Mucosa of stomach (tissue), 1 donor: ENCODE measurements around the gene CLSTN2.

Source experiments
- H3K27me3 ChIP-seq: one replicate; pipeline ENCODE4 v1.7.0; 2013; ENCODE audit warnings: mild to moderate bottlenecking, low read length; ENCODE audit not compliant: control insufficient read depth, insufficient read depth
- H3K36me3 ChIP-seq: one replicate; pipeline ENCODE4 v1.7.0; 2013; ENCODE audit warnings: low read length; ENCODE audit not compliant: control insufficient read depth, insufficient read depth
- H3K4me1 ChIP-seq: one replicate; pipeline ENCODE4 v1.7.0; 2013; ENCODE audit warnings: mild to moderate bottlenecking, low read length; ENCODE audit not compliant: control insufficient read depth, insufficient read depth
- H3K4me3 ChIP-seq: one replicate; pipeline ENCODE4 v1.7.0; 2013; ENCODE audit warnings: low read length
- H3K9ac ChIP-seq: one replicate; pipeline ENCODE4 v1.7.0; 2013; ENCODE audit warnings: mild to moderate bottlenecking, low read length, moderate library complexity
- H3K9me3 ChIP-seq: one replicate; pipeline ENCODE4 v1.7.0; 2013; ENCODE audit warnings: mild to moderate bottlenecking, low read length, moderate library complexity; ENCODE audit not compliant: control insufficient read depth
- donor health status: Pancreatic carcinoma.

CLSTN2 gene

DNA sequence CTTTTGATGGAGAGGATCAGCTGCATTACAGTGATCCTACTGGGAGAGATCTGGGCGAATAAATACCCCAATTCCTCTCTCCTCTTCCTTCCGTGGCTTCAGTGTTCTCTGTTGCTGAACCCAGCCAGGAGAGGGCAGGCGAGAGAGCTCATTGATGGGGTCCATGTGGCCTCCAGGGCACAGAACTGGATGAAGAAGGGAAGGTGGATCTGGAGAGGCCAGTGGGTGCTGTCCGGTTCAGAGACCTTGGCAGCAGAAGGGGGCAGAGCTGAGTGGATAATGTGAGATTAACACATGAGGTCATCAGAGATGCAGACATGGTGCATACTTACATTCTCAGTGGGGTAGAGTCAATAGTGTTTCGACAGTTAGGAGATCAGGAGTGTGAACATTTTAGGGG lies 193.6 kb downstream of the CLSTN2 start:
- Histone ChIP-seq H3K9ac (no peak overlapping the region), H3K36me3 (no peaks in the 10 kb centered on the region), H3K4me1 (no peaks in the 10 kb centered on the region), H3K4me3 (no peak overlapping the region), H3K27me3 (no peaks in the 10 kb centered on the region), H3K9me3 (no peaks in the 10 kb centered on the region)

GRCh38 chr3:140129768-140130284 lies 194.8 kb downstream of the CLSTN2 start:
- H3K4me3 ChIP-seq: no peak overlapping the region
- no peak overlapping the region for H3K9ac ChIP-seq
- H3K27me3 ChIP-seq: no peaks in the 10 kb centered on the region
- H3K9me3 ChIP-seq: no peaks in the 10 kb centered on the region
- no peaks in the 10 kb centered on the region for H3K36me3 ChIP-seq
- H3K4me1 ChIP-seq: no peaks in the 10 kb centered on the region

DNA sequence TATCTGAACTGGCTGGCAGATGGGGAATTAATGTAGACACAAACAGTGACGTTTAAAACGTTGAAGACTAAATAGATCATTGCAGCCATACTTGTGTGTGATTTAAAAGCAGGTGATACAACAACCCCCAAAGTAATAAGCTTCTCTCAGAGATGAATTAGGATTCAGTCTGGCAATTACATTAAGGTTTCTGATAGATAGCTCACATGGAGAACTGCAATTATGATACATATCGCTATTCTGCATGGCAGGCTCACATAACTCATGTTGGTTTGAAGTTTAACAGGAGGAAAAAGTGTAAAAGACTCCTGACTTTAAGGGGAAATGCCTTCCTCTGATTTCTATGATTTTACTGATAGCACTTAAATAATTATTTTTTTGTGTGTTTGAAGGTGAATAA lies 196.9 kb downstream of the CLSTN2 start:
- Histone ChIP-seq H3K4me1 (no peaks in the 10 kb centered on the region), H3K4me3 (no peak overlapping the region), H3K9ac (no peak overlapping the region), H3K27me3 (no peaks in the 10 kb centered on the region), H3K9me3 (no peaks in the 10 kb centered on the region), H3K36me3 (no peaks in the 10 kb centered on the region)

- no peak overlapping the region for H3K9ac ChIP-seq
Measured at GRCh38 chr3:140134231-140134965, 199.4 kb downstream of the CLSTN2 start.

GRCh38 chr3:140135461-140135860 lies 200.5 kb downstream of the CLSTN2 start:
- H3K4me3 ChIP-seq: no peak overlapping the region
- H3K9ac ChIP-seq: no peak overlapping the region
- no peaks in the 10 kb centered on the region for H3K4me1 ChIP-seq
- no peaks in the 10 kb centered on the region for H3K36me3 ChIP-seq
- no peaks in the 10 kb centered on the region for H3K9me3 ChIP-seq
- no peaks in the 10 kb centered on the region for H3K27me3 ChIP-seq

More at GRCh38 chr3:140134231-140134965, 199.4 kb downstream of the CLSTN2 start:
- Histone ChIP-seq H3K27me3 (no peaks in the 10 kb centered on the region), H3K4me3 (no peak overlapping the region), H3K9me3 (no peaks in the 10 kb centered on the region), H3K4me1 (no peaks in the 10 kb centered on the region), H3K36me3 (no peaks in the 10 kb centered on the region)

- Histone ChIP-seq H3K36me3 (no peaks in the 10 kb centered on the region), H3K4me1 (no peaks in the 10 kb centered on the region), H3K9ac (no peak overlapping the region), H3K27me3 (no peaks in the 10 kb centered on the region), H3K9me3 (no peaks in the 10 kb centered on the region), H3K4me3 (no peak overlapping the region)
Measured at GRCh38 chr3:140143367-140144069, 208.5 kb downstream of the CLSTN2 start.

- Histone ChIP-seq H3K36me3 (no peaks in the 10 kb centered on the region), H3K4me3 (no peak overlapping the region), H3K9ac (no peak overlapping the region), H3K9me3 (no peaks in the 10 kb centered on the region), H3K4me1 (no peaks in the 10 kb centered on the region), H3K27me3 (no peaks in the 10 kb centered on the region)
Measured at GRCh38 chr3:140145528-140145927, 210.5 kb downstream of the CLSTN2 start.

- no peaks in the 10 kb centered on the region for H3K36me3 ChIP-seq
- no peaks in the 10 kb centered on the region for H3K9me3 ChIP-seq
- no peak overlapping the region for H3K9ac ChIP-seq
- H3K27me3 ChIP-seq: no peaks in the 10 kb centered on the region
- H3K4me1 ChIP-seq: no peaks in the 10 kb centered on the region
- no peak overlapping the region for H3K4me3 ChIP-seq
Measured at GRCh38 chr3:140146668-140147067, 211.7 kb downstream of the CLSTN2 start.

- Histone ChIP-seq H3K27me3 (no peaks in the 10 kb centered on the region), H3K9me3 (no peaks in the 10 kb centered on the region), H3K9ac (no peak overlapping the region), H3K4me1 (no peaks in the 10 kb centered on the region), H3K36me3 (no peaks in the 10 kb centered on the region), H3K4me3 (no peak overlapping the region)
Measured at GRCh38 chr3:140147965-140148490, 213.0 kb downstream of the CLSTN2 start.

DNA sequence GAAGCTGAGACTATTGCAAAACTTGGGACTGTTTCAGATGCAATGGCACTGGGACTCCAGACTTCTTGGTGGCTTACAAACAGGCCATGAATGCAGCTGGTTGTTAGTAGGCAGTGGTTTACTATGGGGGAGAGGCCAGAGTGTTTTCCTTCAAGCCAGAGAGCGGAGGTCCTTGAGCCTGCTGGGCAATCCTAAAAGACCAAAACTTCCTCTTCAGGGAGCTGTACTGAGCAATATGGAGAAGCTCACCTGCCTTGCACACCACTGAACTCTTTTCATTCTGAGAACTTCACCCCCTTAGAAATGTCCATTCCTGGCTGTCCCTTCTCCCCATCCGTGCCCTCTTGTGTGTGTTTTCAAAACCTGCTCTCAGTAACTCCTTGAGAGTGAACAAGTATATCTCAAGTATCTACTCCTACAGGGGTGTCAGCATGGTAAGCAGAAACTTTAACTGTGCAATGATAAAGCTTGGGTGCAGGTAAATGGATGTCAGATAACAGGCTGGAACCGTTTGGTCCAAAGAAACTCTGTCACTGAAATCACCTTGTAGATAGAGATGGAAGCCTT lies 213.9 kb downstream of the CLSTN2 start:
- no peaks in the 10 kb centered on the region for H3K4me1 ChIP-seq
- no peaks in the 10 kb centered on the region for H3K36me3 ChIP-seq
- H3K9me3 ChIP-seq: no peaks in the 10 kb centered on the region
- no peak overlapping the region for H3K4me3 ChIP-seq
- no peaks in the 10 kb centered on the region for H3K27me3 ChIP-seq
- no peak overlapping the region for H3K9ac ChIP-seq

- Histone ChIP-seq H3K27me3 (no peaks in the 10 kb centered on the region), H3K4me1 (no peaks in the 10 kb centered on the region), H3K4me3 (no peak overlapping the region), H3K36me3 (no peaks in the 10 kb centered on the region), H3K9me3 (no peaks in the 10 kb centered on the region), H3K9ac (no peak overlapping the region)
Measured at GRCh38 chr3:140151321-140151720, 216.3 kb downstream of the CLSTN2 start.
